Large intestine (tissue), 3 donors: ENCODE measurements around the gene STK39. TPM values are rescaled to one million over a fixed set of nuclear protein-coding genes. Genes with fewer than 3 reads are reported as not detected.

Experiments
- DNase-seq, 2 donors: peaks; one replicate each; pipeline versions ENCODE4 v3.0.0 to v3.0.0-alpha.2; 2013
- H3K27ac ChIP-seq: one replicate; pipeline ENCODE4 v1.5.1; 2013; ENCODE audit warnings: low read length
- H3K27me3 ChIP-seq: 2 replicates; pipeline ENCODE4 v1.6.1; 2013; ENCODE audit warnings: low read length; ENCODE audit not compliant: control insufficient read depth, insufficient read depth
- H3K36me3 ChIP-seq: 2 replicates; pipeline ENCODE4 v1.6.1; 2013; ENCODE audit warnings: low read length; ENCODE audit not compliant: control insufficient read depth, insufficient read depth
- H3K4me1 ChIP-seq: one replicate; pipeline ENCODE4 v1.6.1; 2013; ENCODE audit warnings: low read length; ENCODE audit not compliant: control insufficient read depth, insufficient read depth
- H3K4me3 ChIP-seq: one replicate; pipeline ENCODE4 v1.5.1; 2013; ENCODE audit warnings: low read length
- H3K9me3 ChIP-seq: one replicate; pipeline ENCODE4 v1.6.1; 2013; ENCODE audit warnings: mild to moderate bottlenecking, low read depth, low read length, moderate library complexity; ENCODE audit not compliant: control insufficient read depth
- WGBS: methylation state at CpG from one replicate; pipeline ENCODE4 v1.1.5; 2013; ENCODE audit warnings: low lambda C conversion rate; ENCODE audit not compliant: insufficient coverage; 5-methylcytosine and 5-hydroxymethylcytosine counted together
- polyA plus RNA-seq: library from polyadenylated mRNA; unstranded; fragments of 120-200 nt; gene quantifications from one replicate; pipeline ENCODE4 v1.2.1, GENCODE V29; 2013

STK39 gene
- polyA plus RNA-seq, 1 donor: 22.4 TPM

DNA sequence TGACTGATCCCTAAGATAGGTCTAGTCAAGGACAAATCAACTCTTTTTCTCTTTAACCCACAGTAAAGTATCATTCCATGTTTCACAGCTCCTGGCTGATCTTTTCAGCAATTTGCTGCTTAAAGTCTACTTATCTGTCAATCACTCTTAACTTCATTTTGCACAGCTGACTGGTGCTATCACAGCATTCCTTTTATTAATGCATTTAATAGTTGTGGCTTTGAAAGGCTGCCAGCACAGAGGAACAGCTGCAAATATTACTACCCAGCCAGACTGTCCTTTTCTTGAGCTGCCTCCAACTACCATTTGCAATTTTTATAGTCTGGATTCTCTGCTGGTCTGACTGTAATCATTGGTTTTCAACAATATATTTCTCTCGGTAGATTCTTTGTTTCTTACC, 303.5 kb downstream of the STK39 start:
- WGBS: 86% methylated on average over 1 of the region's 1 CpG
- Histone ChIP-seq H3K27ac (no peak overlapping the region), H3K9me3 (no peaks in the 10 kb centered on the region), H3K36me3 (no peaks in the 10 kb centered on the region), H3K4me1 (no peaks in the 10 kb centered on the region), H3K27me3 (no peaks in the 10 kb centered on the region), H3K4me3 (no peak overlapping the region)
- no peak for DNase-seq

DNA sequence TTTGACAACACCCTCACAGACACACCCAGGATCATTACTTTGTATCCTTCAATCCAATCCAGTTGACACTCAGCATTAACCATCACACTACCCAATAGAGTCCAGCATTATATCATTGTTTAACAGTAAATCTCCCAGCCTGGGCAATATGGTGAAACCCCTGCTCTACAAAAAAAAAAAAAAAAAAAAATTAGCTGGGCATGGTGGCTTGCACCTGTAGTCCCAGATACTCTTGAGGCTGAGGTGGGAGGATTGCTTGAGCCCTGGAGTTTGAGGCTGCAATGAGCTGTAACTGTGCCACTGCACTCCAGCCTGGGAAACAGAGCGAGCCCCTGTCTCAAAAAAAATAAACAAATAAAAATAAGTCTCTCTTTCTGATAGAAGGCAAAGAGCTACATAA, 304.0 kb downstream of the STK39 start:
- Histone ChIP-seq H3K27ac (no peak overlapping the region), H3K27me3 (no peaks in the 10 kb centered on the region), H3K9me3 (no peaks in the 10 kb centered on the region), H3K4me1 (no peaks in the 10 kb centered on the region), H3K4me3 (no peak overlapping the region), H3K36me3 (no peaks in the 10 kb centered on the region)
- no CpG with 5 or more reads among the region's 1 CpG for WGBS
- DNase-seq: no peak

DNA sequence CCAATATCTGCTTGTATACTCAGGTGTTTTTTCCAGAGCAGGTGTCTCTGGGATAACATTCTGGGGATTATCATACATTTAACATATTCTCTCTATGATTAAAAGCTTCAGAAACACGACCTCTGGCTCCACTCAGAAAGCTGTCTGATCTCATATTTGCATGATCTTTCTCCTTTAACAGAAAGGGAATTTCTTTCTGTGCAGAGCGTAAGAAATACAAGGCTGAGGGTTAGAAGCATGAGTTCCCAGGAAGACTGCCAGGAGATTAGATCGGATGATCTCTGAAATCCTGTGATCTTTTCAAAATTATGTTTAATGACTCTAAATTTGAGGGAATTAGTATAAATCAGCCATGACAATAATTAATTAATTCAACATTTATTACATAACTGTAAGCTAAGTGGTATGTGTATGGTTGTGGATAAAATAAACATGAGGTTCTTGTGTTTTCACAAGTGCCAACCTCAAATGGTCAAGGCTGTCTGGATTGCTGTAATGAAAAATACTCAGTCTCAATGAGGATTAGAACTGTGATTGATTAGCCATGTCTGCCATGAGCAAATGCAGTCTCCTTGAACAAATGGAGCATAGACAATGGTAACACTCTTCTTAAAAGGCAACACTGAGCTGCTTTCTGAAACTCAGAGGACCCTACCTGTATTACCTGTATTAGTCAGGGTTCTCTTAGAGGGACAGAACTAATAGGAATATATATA, 304.9 kb downstream of the STK39 start:
- no peak overlapping the region for H3K4me3 ChIP-seq
- WGBS: no CpG with 5 or more reads among the region's 3 CpGs
- H3K27ac ChIP-seq: no peak overlapping the region
- no peaks in the 10 kb centered on the region for H3K9me3 ChIP-seq
- DNase-seq: no peak
- H3K4me1 ChIP-seq: no peaks in the 10 kb centered on the region
- no peaks in the 10 kb centered on the region for H3K27me3 ChIP-seq
- no peaks in the 10 kb centered on the region for H3K36me3 ChIP-seq

DNA sequence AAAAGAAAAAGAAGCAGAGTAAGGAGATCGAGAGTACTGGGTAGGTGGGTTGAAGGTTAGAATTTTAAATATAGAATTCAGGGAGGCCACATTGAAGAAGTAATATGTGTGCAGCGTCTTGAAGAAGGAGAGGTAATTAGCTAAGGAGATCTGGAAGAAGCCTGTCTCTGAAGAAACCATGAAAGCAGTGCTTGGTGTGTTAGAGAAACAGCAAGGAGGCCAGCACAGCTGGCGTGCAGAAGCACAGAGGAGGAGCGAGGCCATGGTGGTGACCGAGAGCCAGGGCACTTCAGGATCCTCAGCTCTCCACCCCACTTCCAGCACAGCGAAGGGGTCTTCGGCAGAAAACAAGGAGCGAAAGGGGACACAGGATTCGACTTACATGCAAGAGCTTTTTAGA, 305.8 kb downstream of the STK39 start:
- WGBS: 100% methylated on average over 2 of the region's 9 CpGs
- H3K4me3 ChIP-seq: no peak overlapping the region
- no peak overlapping the region for H3K27ac ChIP-seq
- DNase-seq: no peak
- H3K4me1 ChIP-seq: no peaks in the 10 kb centered on the region
- no peaks in the 10 kb centered on the region for H3K27me3 ChIP-seq
- H3K9me3 ChIP-seq: no peaks in the 10 kb centered on the region
- H3K36me3 ChIP-seq: no peaks in the 10 kb centered on the region

DNA sequence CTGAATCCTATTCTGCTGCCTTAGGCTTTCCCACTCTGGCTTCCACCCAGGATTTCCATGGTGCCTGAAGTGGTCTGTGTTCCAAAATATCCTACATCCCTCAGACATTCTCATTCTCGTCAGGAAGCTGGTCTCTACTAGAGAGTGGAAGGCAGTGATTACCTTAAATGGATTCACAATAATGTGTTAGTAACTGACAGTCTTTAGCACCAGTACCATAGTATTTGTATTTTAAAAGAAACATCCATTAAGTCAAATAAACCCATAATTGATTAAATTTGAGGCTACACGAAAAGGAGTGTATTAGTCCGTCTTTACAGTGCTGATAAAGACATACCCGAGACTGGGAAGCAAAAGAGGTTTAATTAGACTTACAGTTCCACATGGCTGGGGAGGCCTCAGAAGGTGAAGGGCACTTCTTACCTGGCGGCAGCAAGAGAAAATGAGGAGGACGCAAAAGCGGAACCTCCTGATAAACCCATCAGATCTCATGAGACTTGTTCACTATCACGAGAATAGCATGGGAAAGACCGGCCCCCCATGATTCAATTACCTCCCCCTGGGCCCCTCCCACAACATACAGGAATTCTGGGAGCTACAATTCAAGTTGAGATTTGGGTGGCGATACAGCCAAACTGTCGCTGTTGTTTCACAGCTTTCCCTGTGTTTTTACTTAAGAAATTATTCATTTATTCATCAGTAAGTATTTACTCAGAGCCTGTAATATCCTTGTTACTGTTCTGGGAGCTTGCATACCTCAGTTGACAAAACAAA, 306.5 kb downstream of the STK39 start:
- WGBS: 100% methylated on average over 1 of the region's 11 CpGs
- Histone ChIP-seq H3K4me1 (no peaks in the 10 kb centered on the region), H3K9me3 (no peaks in the 10 kb centered on the region), H3K27ac (no peak overlapping the region), H3K4me3 (no peak overlapping the region), H3K36me3 (no peaks in the 10 kb centered on the region), H3K27me3 (no peaks in the 10 kb centered on the region)
- DNase-seq: no peak

DNA sequence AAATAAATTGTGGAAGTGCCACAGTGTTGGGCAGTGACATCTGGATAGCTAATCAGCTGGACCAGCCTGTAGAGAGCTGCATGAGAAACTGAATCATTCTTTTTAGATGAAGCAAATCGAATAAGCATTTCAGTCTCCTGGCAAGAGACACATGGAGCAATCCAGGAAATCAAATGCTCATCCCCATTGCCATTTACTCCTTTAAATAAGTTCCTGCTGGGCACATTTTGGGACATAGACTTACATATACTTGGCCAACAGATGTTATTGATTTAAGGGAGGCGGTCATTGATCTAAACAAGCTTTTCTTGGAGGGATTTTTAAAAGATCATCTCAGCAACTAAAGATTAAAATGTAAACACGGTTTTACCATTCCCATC, 307.1 kb downstream of the STK39 start:
- Histone ChIP-seq H3K4me3 (no peak overlapping the region), H3K4me1 (no peaks in the 10 kb centered on the region), H3K9me3 (no peaks in the 10 kb centered on the region), H3K27me3 (no peaks in the 10 kb centered on the region), H3K27ac (no peak overlapping the region), H3K36me3 (no peaks in the 10 kb centered on the region)
- 100% methylated on average over 1 of the region's 3 CpGs for WGBS
- DNase-seq: no peak

DNA sequence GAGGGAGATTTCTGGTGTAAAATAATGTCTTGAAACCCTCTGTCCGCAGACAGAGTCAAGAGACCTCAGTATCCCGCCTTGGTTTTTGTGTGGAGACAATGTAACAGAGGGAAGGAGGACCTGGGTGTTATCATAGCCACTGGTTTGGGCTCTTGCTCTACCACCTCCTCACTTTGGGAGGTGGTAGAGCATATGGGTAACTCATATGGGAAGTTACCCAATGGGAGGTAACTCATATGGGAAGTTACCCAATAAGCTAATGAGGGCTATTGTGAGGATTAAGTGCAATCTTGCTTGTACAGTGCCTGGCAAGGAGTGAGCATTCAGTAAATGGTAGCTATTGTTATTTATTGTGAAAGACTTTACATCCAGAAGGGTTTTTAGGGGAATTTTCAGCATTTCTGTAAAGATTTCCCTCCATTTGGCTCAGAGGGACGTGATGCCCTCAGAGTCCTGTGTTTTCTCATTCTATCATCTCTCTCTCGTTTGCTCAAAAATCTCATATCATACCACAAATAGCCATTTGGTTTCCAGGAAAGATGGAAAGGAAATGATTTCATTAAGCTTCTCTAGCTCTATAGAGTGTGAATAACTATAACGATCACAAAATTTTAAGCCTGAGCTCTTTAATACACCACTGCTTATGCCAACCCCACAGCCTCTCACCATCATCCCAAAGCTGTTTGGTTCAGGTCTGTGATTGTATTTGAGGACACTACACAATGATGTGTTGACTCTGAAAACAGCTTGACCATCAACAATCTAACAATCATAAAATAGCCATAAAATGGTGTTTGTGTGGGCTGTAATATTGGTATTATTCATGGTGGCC, 307.7 kb downstream of the STK39 start:
- H3K4me3 ChIP-seq: no peak overlapping the region
- no peaks in the 10 kb centered on the region for H3K36me3 ChIP-seq
- DNase-seq: no peak
- no peaks in the 10 kb centered on the region for H3K9me3 ChIP-seq
- no peaks in the 10 kb centered on the region for H3K27me3 ChIP-seq
- no CpG with 5 or more reads among the region's 5 CpGs for WGBS
- no peak overlapping the region for H3K27ac ChIP-seq
- no peaks in the 10 kb centered on the region for H3K4me1 ChIP-seq

DNA sequence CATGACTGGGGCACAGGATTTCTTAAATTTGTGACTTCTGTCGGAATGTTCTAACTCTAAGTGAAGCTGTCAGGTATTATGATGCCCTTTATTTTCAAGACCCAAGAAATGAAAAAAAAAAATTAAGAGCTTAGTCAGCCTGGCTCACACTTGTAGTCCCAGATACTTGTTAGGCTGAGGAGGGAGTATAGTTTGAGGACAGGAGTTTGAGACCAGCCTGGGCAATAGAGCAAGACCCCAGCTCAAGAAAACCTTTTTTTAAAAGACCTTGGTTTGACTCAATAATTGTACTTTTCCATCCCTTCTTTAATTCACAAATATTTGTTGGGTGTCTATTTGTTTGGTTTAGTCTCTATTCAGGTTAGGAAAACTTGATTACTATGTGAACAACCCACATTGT, 310.0 kb downstream of the STK39 start:
- no peaks in the 10 kb centered on the region for H3K36me3 ChIP-seq
- WGBS: 100% methylated on average over 1 of the region's 1 CpG
- DNase-seq: no peak
- no peaks in the 10 kb centered on the region for H3K27me3 ChIP-seq
- H3K27ac ChIP-seq: no peak overlapping the region
- no peak overlapping the region for H3K4me3 ChIP-seq
- H3K4me1 ChIP-seq: no peaks in the 10 kb centered on the region
- no peaks in the 10 kb centered on the region for H3K9me3 ChIP-seq

DNA sequence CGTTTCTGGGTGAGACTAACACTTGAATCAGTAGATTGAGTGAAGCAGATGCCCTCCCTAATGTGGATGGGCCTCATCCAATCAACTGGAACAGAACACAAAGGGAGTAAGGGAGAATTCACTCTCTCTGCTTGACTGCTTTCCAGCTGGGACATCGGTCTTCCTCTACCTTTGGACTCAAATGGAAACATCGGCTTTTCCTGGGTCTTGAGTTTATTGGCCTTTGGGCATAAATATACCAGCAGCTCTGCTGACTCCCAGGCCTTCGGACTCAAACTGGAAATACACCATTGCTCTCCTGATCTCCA, 311.6 kb downstream of the STK39 start:
- H3K4me1 ChIP-seq: no peaks in the 10 kb centered on the region
- DNase-seq: no peak
- WGBS: no CpG with 5 or more reads among the region's 4 CpGs

DNA sequence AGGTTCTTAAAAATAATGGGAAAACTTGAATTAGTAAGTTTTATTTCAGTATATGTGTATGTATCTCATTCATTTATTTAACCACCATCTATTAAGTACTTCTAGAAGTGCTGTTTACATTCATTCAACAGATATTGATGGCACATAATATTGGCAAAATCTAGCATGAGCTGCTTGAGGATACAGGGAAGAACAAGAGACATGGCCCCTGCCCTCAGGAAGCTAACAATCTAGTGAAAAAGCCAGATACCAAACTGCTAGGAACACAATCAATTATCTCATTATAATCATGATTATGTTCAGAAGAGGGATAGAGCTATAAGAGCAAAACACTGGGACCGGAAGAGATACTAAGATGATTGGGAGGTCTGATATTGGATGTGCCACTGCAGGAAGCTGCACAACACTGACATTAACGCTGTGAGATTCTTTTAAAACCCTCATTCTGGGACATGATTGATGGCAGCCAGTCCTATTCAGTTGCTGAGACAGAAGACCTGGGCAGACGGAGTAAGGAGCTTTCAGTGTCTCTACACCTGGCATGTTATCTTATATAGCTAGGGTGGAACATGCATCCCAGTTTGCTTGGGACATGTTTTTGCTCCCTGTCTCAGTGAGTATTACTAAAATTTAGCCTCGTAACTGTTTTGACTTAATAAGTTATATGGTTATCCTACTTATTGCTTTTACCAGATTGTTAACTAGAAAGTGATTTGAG, 314.1 kb downstream of the STK39 start:
- Histone ChIP-seq H3K4me1 (no peaks in the 10 kb centered on the region), H3K36me3 (no peaks in the 10 kb centered on the region), H3K27ac (no peak overlapping the region), H3K27me3 (no peaks in the 10 kb centered on the region), H3K9me3 (no peaks in the 10 kb centered on the region), H3K4me3 (no peak overlapping the region)
- WGBS: 100% methylated on average over 1 of the region's 4 CpGs
- DNase-seq: no peak

More for the DNA sequence above, 311.6 kb downstream of the STK39 start:
- Histone ChIP-seq H3K9me3 (no peaks in the 10 kb centered on the region), H3K27me3 (no peaks in the 10 kb centered on the region), H3K36me3 (no peaks in the 10 kb centered on the region), H3K4me3 (no peak overlapping the region), H3K27ac (no peak overlapping the region)
